CD4-positive, alpha-beta T cell treated with Interleukin-12 subunit alpha and Interleukin-12 subunit beta, for 1 hour (primary cell): Measurements from ENCODE around the gene LZTR1.
"Not testable (repeated sequence)": the region's sequence is repeated elsewhere in the genome, so short reads cannot be mapped to it uniquely, and the experiment has no call there.

ENCODE experiments used
- DNase-seq: peaks from one replicate; pipeline ENCODE4 v3.0.0-alpha.2; 2020

Gene LZTR1

GRCh38 chr22:21018314-21018713, 36.2 kb downstream of the LZTR1 start:
- DNase-seq = no peak

GRCh38 chr22:21020802-21021429, 38.8 kb downstream of the LZTR1 start:
- peak; percentile 21 for DNase-seq

- DNase-seq = no peak
Measured at GRCh38 chr22:21022507-21022906, 40.4 kb downstream of the LZTR1 start.

GRCh38 chr22:21022955-21023614, 41.0 kb downstream of the LZTR1 start:
- DNase-seq = no peak

- DNase-seq = peak; percentile 12
Measured at GRCh38 chr22:21025266-21025665, 43.2 kb downstream of the LZTR1 start.

- no peak for DNase-seq
Measured at GRCh38 chr22:21025763-21026755, 44.0 kb downstream of the LZTR1 start.

GRCh38 chr22:21026783-21027692, 44.9 kb downstream of the LZTR1 start:
- DNase-seq = no peak

GRCh38 chr22:21028277-21029251, 46.5 kb downstream of the LZTR1 start:
- DNase-seq = no peak

- no peak for DNase-seq
Measured at GRCh38 chr22:21029486-21030025, 47.5 kb downstream of the LZTR1 start.

GRCh38 chr22:21030032-21030431, 47.9 kb downstream of the LZTR1 start:
- DNase-seq = no peak

- no peak for DNase-seq
Measured at GRCh38 chr22:21030621-21031544, 48.8 kb downstream of the LZTR1 start.

- DNase-seq = no peak
Measured at GRCh38 chr22:21031545-21032036, 49.5 kb downstream of the LZTR1 start.

- no peak for DNase-seq
Measured at GRCh38 chr22:21032037-21032867, 50.2 kb downstream of the LZTR1 start, which contains the start of gene SLC7A4. Gene SLC7A4, minus strand, starts transcription at chr22:21032561. Its CDS starts 749 bp downstream, at chr22:21031812.

- no peak for DNase-seq
Measured at GRCh38 chr22:21032868-21033688, 51.0 kb downstream of the LZTR1 start.

- no peak for DNase-seq
Measured at GRCh38 chr22:21033895-21034294, 51.8 kb downstream of the LZTR1 start.

GRCh38 chr22:21034989-21035388, 52.9 kb downstream of the LZTR1 start:
- no peak for DNase-seq

GRCh38 chr22:21038405-21038804, 56.3 kb downstream of the LZTR1 start:
- DNase-seq = no peak

- not testable (repeated sequence) for DNase-seq
Measured at GRCh38 chr22:21039158-21039557, 57.1 kb downstream of the LZTR1 start.
